ENCODE measurements around the gene UST.

DNA sequence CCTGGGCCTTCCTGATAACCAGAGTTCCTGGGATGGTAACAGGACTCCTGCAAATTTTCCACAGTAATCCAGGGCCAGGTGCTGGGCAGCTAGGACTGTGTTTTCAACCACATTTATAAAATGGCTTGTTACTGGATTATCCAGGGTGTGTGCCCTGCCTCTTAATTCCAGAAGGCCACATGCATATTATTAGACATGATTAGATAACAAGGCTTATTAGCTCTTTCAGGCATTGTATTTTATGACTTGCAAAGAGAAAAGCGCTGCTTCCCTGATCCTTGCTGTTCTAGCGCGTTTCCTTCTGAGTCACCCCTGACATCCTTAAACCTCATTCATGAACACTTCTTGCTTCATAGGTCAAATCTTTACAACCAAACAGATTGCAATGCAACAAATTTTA is 208.6 kb downstream of the UST start:
- TF ChIP-seq, protein P1, sequence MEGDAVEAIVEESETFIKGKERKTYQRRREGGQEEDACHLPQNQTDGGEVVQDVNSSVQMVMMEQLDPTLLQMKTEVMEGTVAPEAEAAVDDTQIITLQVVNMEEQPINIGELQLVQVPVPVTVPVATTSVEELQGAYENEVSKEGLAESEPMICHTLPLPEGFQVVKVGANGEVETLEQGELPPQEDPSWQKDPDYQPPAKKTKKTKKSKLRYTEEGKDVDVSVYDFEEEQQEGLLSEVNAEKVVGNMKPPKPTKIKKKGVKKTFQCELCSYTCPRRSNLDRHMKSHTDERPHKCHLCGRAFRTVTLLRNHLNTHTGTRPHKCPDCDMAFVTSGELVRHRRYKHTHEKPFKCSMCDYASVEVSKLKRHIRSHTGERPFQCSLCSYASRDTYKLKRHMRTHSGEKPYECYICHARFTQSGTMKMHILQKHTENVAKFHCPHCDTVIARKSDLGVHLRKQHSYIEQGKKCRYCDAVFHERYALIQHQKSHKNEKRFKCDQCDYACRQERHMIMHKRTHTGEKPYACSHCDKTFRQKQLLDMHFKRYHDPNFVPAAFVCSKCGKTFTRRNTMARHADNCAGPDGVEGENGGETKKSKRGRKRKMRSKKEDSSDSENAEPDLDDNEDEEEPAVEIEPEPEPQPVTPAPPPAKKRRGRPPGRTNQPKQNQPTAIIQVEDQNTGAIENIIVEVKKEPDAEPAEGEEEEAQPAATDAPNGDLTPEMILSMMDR (IDR thresholded peaks at IDR 0.05) = no peak
- TF ChIP-seq POLR2A (IDR thresholded peaks at IDR 0.05) = no peak

All from esophagus squamous epithelium (tissue), 4 donors.